Measurements from ENCODE around the gene MED27. TPM values are rescaled to one million over a fixed set of nuclear protein-coding genes. Genes with fewer than 3 reads are reported as not detected.

The MED27 gene
- total RNA-seq = 24.7 and 27.6 TPM in 2 replicates

GRCh38 chr9:132079391-132080091 is at the start of gene MED27:
TSS of gene MED27 (minus strand) at chr9:132079867. CDS start at chr9:132079844, 23 bp downstream.

Other genes with a start within 250 kb of the MED27 start
- 1.1 and 2.8 TPM in 2 replicates for gene NTNG2, start 82.2 kb upstream of the MED27 start, total RNA-seq